ENCODE data around the gene EFHC1. TPM values are rescaled to one million over a fixed set of nuclear protein-coding genes. Genes with fewer than 3 reads are reported as not detected.

EFHC1 gene
- total RNA-seq, 4 donors from 2014 or later, result 30.6 to 45.6 (median 37.7) TPM

- DNase-seq (ENCODE audit: low spot score in 2 of 2), result no peak
- peak overlapping the region in 2 of 4 donors; percentile 94 to 97 for H3K27ac ChIP-seq
- H3K9me3 ChIP-seq, result no peaks in the 10 kb centered on the region
- TF ChIP-seq EP300 (IDR thresholded peaks at IDR 0.05) (no peak), CTCF (IDR thresholded peaks at IDR 0.05) (no peak), POLR2A (IDR thresholded peaks at IDR 0.05) (no peak)
- H3K4me1 ChIP-seq, result peaks cover 0 to 77% (median 34%) of the 10 kb centered on the region in 4 donors
- H3K36me3 ChIP-seq, result peaks cover 0 to 55% (median 0%) of the 10 kb centered on the region in 3 donors
- no peaks in the 10 kb centered on the region for H3K27me3 ChIP-seq
- H3K4me3 ChIP-seq, result no peak overlapping the region
Observed at GRCh38 chr6:52510213-52510562, 90.0 kb downstream of the EFHC1 start.

GRCh38 chr6:52511163-52511562, 91.0 kb downstream of the EFHC1 start:
- no peaks in the 10 kb centered on the region for H3K9me3 ChIP-seq
- peaks cover 0 to 79% (median 39%) of the 10 kb centered on the region in 4 donors for H3K4me1 ChIP-seq
- WGBS, 2 donors, result 72 to 83% methylated on average over 10 of the region's 10 CpGs
- H3K27ac ChIP-seq, result peak overlapping the region in 3 of 4 donors; percentile 71 to 97 (median 94)
- H3K36me3 ChIP-seq, result peaks cover 0 to 46% (median 0%) of the 10 kb centered on the region in 3 donors
- no peak for DNase-seq (ENCODE audit: low spot score in 2 of 2)
- H3K27me3 ChIP-seq, result no peaks in the 10 kb centered on the region
- no peak overlapping the region for H3K4me3 ChIP-seq
- TF ChIP-seq POLR2A (IDR thresholded peaks at IDR 0.05) (no peak), EP300 (IDR thresholded peaks at IDR 0.05) (no peak), CTCF (IDR thresholded peaks at IDR 0.05) (no peak)

GRCh38 chr6:52511572-52512151, 91.5 kb downstream of the EFHC1 start:
- Histone ChIP-seq H3K9me3 (no peaks in the 10 kb centered on the region), H3K27me3 (no peaks in the 10 kb centered on the region), H3K36me3 (peaks cover 0 to 43% (median 0%) of the 10 kb centered on the region in 3 donors), H3K27ac (peak overlapping the region; percentile 66 to 97 (median 82)), H3K4me1 (peaks cover 0 to 84% (median 43%) of the 10 kb centered on the region in 4 donors), H3K4me3 (no peak overlapping the region)
- WGBS, 2 donors, result 59 to 61% methylated on average over 12 of the region's 12 CpGs
- no peak for DNase-seq (ENCODE audit: low spot score in 2 of 2)
- TF ChIP-seq EP300 (IDR thresholded peaks at IDR 0.05) (no peak), POLR2A (IDR thresholded peaks at IDR 0.05) (no peak), CTCF (IDR thresholded peaks at IDR 0.05) (no peak)

- 15% methylated on average over 4 of the region's 4 CpGs for WGBS, 2 donors
- Histone ChIP-seq H3K4me3 (no peak overlapping the region), H3K27ac (peak overlapping the region; percentile 66 to 97 (median 82)), H3K4me1 (peaks cover under 1 to 90% (median 49%) of the 10 kb centered on the region in 4 donors), H3K9me3 (no peaks in the 10 kb centered on the region), H3K36me3 (peaks cover 0 to 39% (median 0%) of the 10 kb centered on the region in 3 donors), H3K27me3 (no peaks in the 10 kb centered on the region)
- TF ChIP-seq EP300 (IDR thresholded peaks at IDR 0.05) (peak in 1 of 2 donors; percentile 88), POLR2A (IDR thresholded peaks at IDR 0.05) (no peak)
- peak; percentile 40 to 67 for DNase-seq (ENCODE audit: low spot score in 2 of 2)
Observed at GRCh38 chr6:52512199-52512598, 92.1 kb downstream of the EFHC1 start.

GRCh38 chr6:52513464-52513863, 93.3 kb downstream of the EFHC1 start:
- Histone ChIP-seq H3K27ac (peak overlapping the region; percentile 31 to 97 (median 70)), H3K9me3 (no peaks in the 10 kb centered on the region), H3K27me3 (no peaks in the 10 kb centered on the region), H3K4me1 (peaks cover 3 to 90% (median 58%) of the 10 kb centered on the region in 4 donors), H3K4me3 (no peak overlapping the region), H3K36me3 (peaks cover 0 to 26% (median 0%) of the 10 kb centered on the region in 3 donors)
- 61 to 62% methylated on average over 2 of the region's 2 CpGs for WGBS, 2 donors
- no peak for DNase-seq (ENCODE audit: low spot score in 2 of 2)
- TF ChIP-seq CTCF (IDR thresholded peaks at IDR 0.05) (no peak), EP300 (IDR thresholded peaks at IDR 0.05) (no peak), POLR2A (IDR thresholded peaks at IDR 0.05) (no peak)
